Adrenal gland (tissue), 12 donors: ENCODE data around the gene ABCG8. TPM values are rescaled to one million over a fixed set of nuclear protein-coding genes. Genes with fewer than 3 reads are reported as not detected.

Source experiments
- DNase-seq, 7 donors: peaks; one replicate each; pipeline ENCODE4 v3.0.0-alpha.2; 2019 to 2020
- H3K27ac ChIP-seq, 5 donors: fragments of 200-600 bp; sonication (generic) in 4 of 5; 1 replicate in 3 of 5; 2 replicates in 2 of 5; pipeline versions ENCODE4 v1.5.1 to v1.8.0; 2016 to 2020; ENCODE audit warnings: mild to moderate bottlenecking in 1 of 5
- H3K27me3 ChIP-seq: fragments of 200-600 bp; 2 replicates; pipeline ENCODE4 v1.8.0; 2021
- H3K36me3 ChIP-seq, 2 donors: fragments of 200-600 bp; replicated peaks in 1 of 2; 1 replicate in 1 of 2; 2 replicates in 1 of 2; pipeline versions ENCODE4 v1.5.1 to v1.8.0; 2018 to 2022
- H3K4me1 ChIP-seq, 2 donors: fragments of 200-600 bp; replicated peaks in 1 of 2; 1 replicate in 1 of 2; 2 replicates in 1 of 2; pipeline versions ENCODE4 v1.5.1 to v1.8.0; 2018 to 2021
- H3K4me3 ChIP-seq, 4 donors: fragments of 200-600 bp; sonication (generic) in 3 of 4; one replicate each; pipeline ENCODE4 v1.5.1; 2016 to 2018
- H3K9me3 ChIP-seq, 3 donors: fragments of 200-600 bp; sonication (generic) in 1 of 3; replicated peaks in 1 of 3; 1 replicate in 2 of 3; 2 replicates in 1 of 3; pipeline versions ENCODE4 v1.5.1 to v1.8.0; 2016 to 2021
- POLR2A ChIP-seq, 2 donors: fragments of 450-650 bp; IDR thresholded peaks; one replicate each; pipeline ENCODE4 v1.6.1; 2017; ENCODE audit warnings: antibody characterized with exemption in 2 of 2, mild to moderate bottlenecking in 2 of 2, moderate library complexity in 1 of 2
- WGBS, 4 donors: extraction: QIAGEN DNeasy Blood & Tissue Kit in 2 of 4; methylation state at CpG; one replicate each; pipeline versions ENCODE4 v1.1.5 to v1.1.7; 2013 to 2017; 5-methylcytosine and 5-hydroxymethylcytosine counted together
- intact Hi-C, 2 donors: fragments of 100-400 bp; cut with DNase I; formaldehyde crosslinking; loops; one replicate each; pipeline versions ENCODE4 v1.14.1 to v1.15.0; 2022 to 2023
- polyA plus RNA-seq, 3 donors: library from polyadenylated mRNA; stranded (reverse); fragments of 200-250 nt in 2 of 3; fragments of 350-450 nt in 1 of 3; fragmentation: Illumina TruSeq in 1 of 3; extraction: RNeasy Lipid Tissue Mini Kit (QIAGEN cat#74804) in 1 of 3; gene quantifications; one replicate each; pipeline ENCODE4 v1.2.3, GENCODE V29; 2013 to 2014
- total RNA-seq, 9 donors: library from RNA; depleted of rRNA in 4 of 9; stranded (reverse); fragments of >200 nt in 4 of 9; fragments of 120-200 nt in 1 of 9; fragmentation: NEBNext Ultra II Directional in 1 of 9; extraction: Animal tissue kit (Norgen Biotek cat#: 25700) in 1 of 9; gene quantifications; one replicate each; pipeline versions ENCODE4 v1.1.0 to v1.2.4, GENCODE V29; 2013 to 2023
- TF ChIP-seq, protein P1 (sequence below), 6 experiments: fragments of 450-650 bp in 4 of 6; fragments of 200-600 bp in 2 of 6; sonication (generic) in 1 of 6; IDR thresholded peaks; 1 replicate in 5 of 6; 2 replicates in 1 of 6; pipeline versions ENCODE4 v1.5.1 to v1.8.0; 2016 to 2021; ENCODE audit warnings: antibody characterized with exemption in 6 of 6, mild to moderate bottlenecking in 2 of 6, moderate library complexity in 1 of 6
- donor health status: healthy with polysubstance abuse.
- donor health status: Bipolar disorder and iron deficiency.
- donor health status: DM: yes; HTN: yes; CAD: no.
- donor health status: DM: no; HTN: no; CAD: no.
- donor health status: DM: no; HTN: no; CAD: no.
- donor health status: DM: yes; HTN: yes; CAD: no.

ABCG8 gene
- total and polyA plus RNA-seq, 12 donors, result 0.03 to 0.44 (median 0.15) TPM; not detected in 4

DNA sequence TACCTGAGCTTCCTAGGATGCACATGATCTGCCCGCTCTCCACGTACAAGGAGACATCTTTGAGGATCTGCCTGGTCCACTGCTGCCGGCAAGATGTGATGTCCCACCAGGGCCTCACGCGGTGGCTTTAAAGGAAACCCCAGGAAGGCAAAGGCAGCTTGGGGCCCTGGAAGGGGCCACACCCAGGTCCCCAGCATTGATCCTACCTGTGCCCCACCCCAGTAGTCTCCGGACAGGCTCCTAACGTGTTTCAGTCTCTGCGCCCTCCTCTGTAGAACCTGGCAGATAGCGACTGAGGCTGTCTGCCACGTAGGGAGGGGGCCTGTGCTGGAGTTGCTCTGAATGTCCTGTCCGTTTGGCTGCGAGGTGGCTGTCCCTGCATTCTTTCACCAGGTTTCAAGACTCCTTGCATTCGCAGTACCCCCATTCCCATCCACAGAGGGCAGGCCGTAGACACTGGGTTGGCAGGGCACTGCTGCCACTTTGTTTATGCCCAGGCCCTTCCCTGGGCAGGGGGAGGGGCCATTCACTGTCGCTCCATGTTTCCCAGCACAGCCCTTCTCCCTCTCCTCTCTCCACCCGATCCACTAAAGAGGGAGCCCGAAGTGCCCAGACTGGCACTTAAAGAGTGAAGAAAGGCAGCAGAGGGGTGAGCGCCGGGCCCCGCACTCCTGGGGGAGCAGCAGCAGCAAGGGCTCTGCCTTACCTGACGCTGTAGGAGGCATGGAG lies 776 bp upstream of the ABCG8 start:
- TF ChIP-seq, protein P1, sequence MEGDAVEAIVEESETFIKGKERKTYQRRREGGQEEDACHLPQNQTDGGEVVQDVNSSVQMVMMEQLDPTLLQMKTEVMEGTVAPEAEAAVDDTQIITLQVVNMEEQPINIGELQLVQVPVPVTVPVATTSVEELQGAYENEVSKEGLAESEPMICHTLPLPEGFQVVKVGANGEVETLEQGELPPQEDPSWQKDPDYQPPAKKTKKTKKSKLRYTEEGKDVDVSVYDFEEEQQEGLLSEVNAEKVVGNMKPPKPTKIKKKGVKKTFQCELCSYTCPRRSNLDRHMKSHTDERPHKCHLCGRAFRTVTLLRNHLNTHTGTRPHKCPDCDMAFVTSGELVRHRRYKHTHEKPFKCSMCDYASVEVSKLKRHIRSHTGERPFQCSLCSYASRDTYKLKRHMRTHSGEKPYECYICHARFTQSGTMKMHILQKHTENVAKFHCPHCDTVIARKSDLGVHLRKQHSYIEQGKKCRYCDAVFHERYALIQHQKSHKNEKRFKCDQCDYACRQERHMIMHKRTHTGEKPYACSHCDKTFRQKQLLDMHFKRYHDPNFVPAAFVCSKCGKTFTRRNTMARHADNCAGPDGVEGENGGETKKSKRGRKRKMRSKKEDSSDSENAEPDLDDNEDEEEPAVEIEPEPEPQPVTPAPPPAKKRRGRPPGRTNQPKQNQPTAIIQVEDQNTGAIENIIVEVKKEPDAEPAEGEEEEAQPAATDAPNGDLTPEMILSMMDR (IDR thresholded peaks at IDR 0.05), result no peak
- no peak for TF ChIP-seq POLR2A (IDR thresholded peaks at IDR 0.05)
- no peaks in the 10 kb centered on the region for H3K36me3 ChIP-seq
- H3K27ac ChIP-seq, result no peak overlapping the region
- 87 to 93% (median 92%) methylated on average over 13 to 21 of the region's 21 CpGs for WGBS, 4 donors
- intact Hi-C loops, result no loop called here
- DNase-seq, result peak in 2 of 7 donors; percentile 11 to 34
- no peaks in the 10 kb centered on the region for H3K4me1 ChIP-seq
- H3K9me3 ChIP-seq, result no peaks in the 10 kb centered on the region
- H3K4me3 ChIP-seq, result no peak overlapping the region
- H3K27me3 ChIP-seq, result no peaks in the 10 kb centered on the region

- intact Hi-C loops, result no loop called here
- H3K27me3 ChIP-seq, result no peaks in the 10 kb centered on the region
- WGBS, 4 donors, result 84 to 97% (median 88%) methylated on average over 11 to 14 of the region's 14 CpGs
- no peak for TF ChIP-seq POLR2A (IDR thresholded peaks at IDR 0.05)
- TF ChIP-seq, protein P1 (IDR thresholded peaks at IDR 0.05), result no peak
- no peak overlapping the region for H3K4me3 ChIP-seq
- no peaks in the 10 kb centered on the region for H3K4me1 ChIP-seq
- H3K27ac ChIP-seq, result no peak overlapping the region
- DNase-seq, result peak in 1 of 7 donors; percentile 28
- no peaks in the 10 kb centered on the region for H3K36me3 ChIP-seq
- H3K9me3 ChIP-seq, result no peaks in the 10 kb centered on the region
These were observed 1.2 kb downstream of the ABCG8 start for GRCh38 chr2:43839776-43840564.

DNA sequence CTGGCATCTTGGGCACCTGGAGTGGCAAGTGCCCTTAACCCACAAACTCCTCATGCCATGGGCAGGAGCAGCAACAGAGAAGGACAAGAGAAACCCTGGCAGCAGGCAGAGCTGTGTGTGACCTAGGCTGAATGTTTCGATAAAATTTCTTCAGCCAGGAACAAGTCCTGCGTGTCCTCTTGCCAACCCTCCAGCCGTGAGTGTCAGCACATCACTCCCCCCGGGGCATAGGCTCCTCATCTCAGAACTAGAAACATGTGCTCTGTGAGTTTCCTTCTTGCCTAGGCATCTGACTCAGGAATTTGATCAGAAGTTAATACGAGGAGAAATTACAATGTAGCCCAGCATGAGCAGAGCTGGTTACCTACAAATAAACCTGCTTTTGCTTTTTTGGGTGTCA lies 2.2 kb downstream of the ABCG8 start:
- Histone ChIP-seq H3K9me3 (no peaks in the 10 kb centered on the region), H3K27ac (no peak overlapping the region), H3K4me1 (no peaks in the 10 kb centered on the region), H3K36me3 (no peaks in the 10 kb centered on the region), H3K27me3 (no peaks in the 10 kb centered on the region), H3K4me3 (no peak overlapping the region)
- no peak for TF ChIP-seq POLR2A (IDR thresholded peaks at IDR 0.05)
- intact Hi-C loops, result no loop called here
- peak in 2 of 7 donors; percentile 6 to 25 for DNase-seq
- WGBS, 4 donors, result 35 to 90% (median 76%) methylated on average over 4 to 5 of the region's 5 CpGs

DNA sequence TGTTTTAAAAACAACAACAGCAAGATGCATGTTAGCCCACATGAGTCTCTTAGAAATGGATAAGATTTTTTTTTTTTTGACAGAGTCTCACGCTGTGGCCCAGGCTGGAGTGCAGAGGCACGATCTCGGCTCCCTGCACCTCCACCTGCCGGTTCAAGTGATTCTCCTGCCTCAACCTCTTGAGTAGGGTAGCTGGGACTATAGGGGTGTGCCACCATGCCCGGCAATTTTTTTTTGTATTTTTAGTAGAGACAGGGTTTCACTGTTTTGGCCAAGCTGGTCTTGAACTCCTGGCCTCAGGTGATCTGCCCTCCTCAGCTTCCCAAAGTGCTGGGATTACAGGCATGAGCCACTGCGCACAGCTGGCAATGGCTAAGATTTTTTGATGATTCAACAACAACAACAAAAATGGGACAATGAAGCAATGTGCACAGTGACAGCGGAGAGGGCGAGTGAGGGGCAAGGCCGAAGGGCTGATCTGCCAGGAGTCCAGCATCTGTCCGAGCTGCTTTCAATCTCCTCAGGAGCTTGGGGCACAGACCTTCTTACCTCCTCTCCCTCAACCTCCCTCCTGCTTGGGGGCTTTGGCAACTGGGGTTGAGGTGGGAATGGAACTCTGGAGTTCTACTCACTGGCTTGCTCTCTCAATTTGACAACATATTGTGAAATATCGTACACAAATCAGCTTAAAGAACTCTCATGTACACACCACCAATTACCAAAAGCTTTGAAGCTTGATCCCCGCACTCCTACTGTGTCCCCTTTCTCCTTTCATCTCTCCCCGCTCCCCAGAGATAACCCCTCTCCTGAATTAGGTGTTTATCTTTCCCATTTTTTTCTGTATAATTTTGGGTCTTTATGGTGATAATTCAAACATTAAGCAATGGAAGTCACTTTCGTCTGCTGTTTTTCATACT lies 3.4 kb downstream of the ABCG8 start:
- Histone ChIP-seq H3K36me3 (no peaks in the 10 kb centered on the region), H3K27ac (no peak overlapping the region), H3K4me3 (no peak overlapping the region), H3K9me3 (no peaks in the 10 kb centered on the region), H3K4me1 (no peaks in the 10 kb centered on the region), H3K27me3 (no peaks in the 10 kb centered on the region)
- TF ChIP-seq, protein P1 (IDR thresholded peaks at IDR 0.05), result no peak
- no peak for TF ChIP-seq POLR2A (IDR thresholded peaks at IDR 0.05)
- whole genome bisulfite sequencing, 4 donors, result 86 to 92% (median 87%) methylated on average over 14 of the region's 14 CpGs
- intact Hi-C loops, result no loop called here
- peak in 1 of 7 donors; percentile 23 for DNase-seq
